Measurements from ENCODE around the gene RARRES2.
A peak's percentile ranks its signal among the peaks of the same experiment; 100 is the strongest.

Gene RARRES2

GRCh38 chr7:150375662-150376521 is 34.5 kb upstream of the RARRES2 start:
- DNase-seq = no peak

- DNase-seq = no peak
Measured at GRCh38 chr7:150374472-150374871, 33.0 kb upstream of the RARRES2 start.

- DNase-seq = no peak
Measured at GRCh38 chr7:150374026-150374425, 32.6 kb upstream of the RARRES2 start.

- no peak for DNase-seq
Measured at GRCh38 chr7:150373049-150373801, 31.8 kb upstream of the RARRES2 start.

- DNase-seq = no peak
Measured at GRCh38 chr7:150372271-150373048, 31.0 kb upstream of the RARRES2 start.

- no peak for DNase-seq
Measured at GRCh38 chr7:150371996-150372270, 30.5 kb upstream of the RARRES2 start.

GRCh38 chr7:150371131-150371995 is 29.9 kb upstream of the RARRES2 start:
- DNase-seq = no peak

- no peak for DNase-seq
Measured at GRCh38 chr7:150370612-150371071, 29.2 kb upstream of the RARRES2 start.

GRCh38 chr7:150369748-150370501 is 28.5 kb upstream of the RARRES2 start:
- DNase-seq = no peak

GRCh38 chr7:150368884-150369747 is 27.7 kb upstream of the RARRES2 start:
- peak; percentile 50 for DNase-seq

- peak; percentile 95 for DNase-seq
Measured at GRCh38 chr7:150368096-150368883, 26.9 kb upstream of the RARRES2 start, which contains the start of gene REPIN1. TSS of gene REPIN1 (plus strand) at chr7:150368822. CDS start at chr7:150369712, 890 bp downstream.

GRCh38 chr7:150367677-150368095 is 26.3 kb upstream of the RARRES2 start:
- no peak for DNase-seq

- DNase-seq = no peak
Measured at GRCh38 chr7:150365673-150366398, 24.4 kb upstream of the RARRES2 start.

- DNase-seq = no peak
Measured at GRCh38 chr7:150365194-150365593, 23.8 kb upstream of the RARRES2 start.

GRCh38 chr7:150363872-150364271 is 22.4 kb upstream of the RARRES2 start:
- DNase-seq = no peak

- no peak for DNase-seq
Measured at GRCh38 chr7:150363370-150363769, 21.9 kb upstream of the RARRES2 start.

GRCh38 chr7:150361807-150362621 is 20.6 kb upstream of the RARRES2 start:
- no peak for DNase-seq

GRCh38 chr7:150361402-150361801 is 20.0 kb upstream of the RARRES2 start:
- no peak for DNase-seq

Data from NCI-H2029 (cell line).